Naive thymus-derived CD4-positive, alpha-beta T cell (primary cell): ENCODE data around the gene GPR107. TPM values are rescaled to one million over a fixed set of nuclear protein-coding genes. Genes with fewer than 3 reads are reported as not detected.
A peak's percentile ranks its signal among the peaks of the same experiment; 100 is the strongest.
"Not testable (repeated sequence)": the region's sequence is repeated elsewhere in the genome, so short reads cannot be mapped to it uniquely, and the experiment has no call there.

Experiments
- ATAC-seq: fragments of 150-1000 bp; cut with Tn5 transposase; 2 replicates; pipeline ENCODE4 v1.10.0; 2021; ENCODE audit warnings: mild to moderate bottlenecking, moderate library complexity
- CTCF ChIA-PET: fragments of 350-600 bp; sonication (Branson Sonifier 250); formaldehyde crosslinking; loops from one replicate; lab custom pipeline; 2021; ENCODE audit warnings: antibody characterized with exemption; lab: Charles Lee
- POLR2A ChIA-PET: fragments of 350-600 bp; sonication (Branson Sonifier 250); formaldehyde crosslinking; loops from one replicate; lab custom pipeline; 2021; ENCODE audit warnings: antibody characterized with exemption, inconsistent platforms; lab: Charles Lee
- DNase-seq, 9 donors: peaks; one replicate each; pipeline versions ENCODE4 v3.0.0 to v3.0.0-alpha.2; 2020 to 2022; ENCODE audit warnings: mixed read lengths in 1 of 9
- H3K27ac ChIP-seq: one replicate; pipeline ENCODE4 v1.7.0; 2013; ENCODE audit warnings: mild to moderate bottlenecking, low read depth, low read length, moderate library complexity
- H3K27me3 ChIP-seq, 2 donors: one replicate each; pipeline ENCODE4 v1.7.0; 2013; ENCODE audit warnings: low read length in 2 of 2, mild to moderate bottlenecking in 2 of 2, moderate library complexity in 2 of 2; ENCODE audit not compliant: control insufficient read depth in 2 of 2, insufficient read depth in 2 of 2
- H3K36me3 ChIP-seq, 3 experiments: 1 replicate in 2 of 3; 2 replicates in 1 of 3; pipeline ENCODE4 v1.7.0; 2013; ENCODE audit warnings: low read length in 3 of 3, mild to moderate bottlenecking in 3 of 3, moderate library complexity in 1 of 3; ENCODE audit not compliant: insufficient read depth in 3 of 3, control insufficient read depth in 2 of 3
- H3K4me1 ChIP-seq, 2 donors: one replicate each; pipeline ENCODE4 v1.7.0; 2013; ENCODE audit warnings: low read length in 2 of 2, mild to moderate bottlenecking in 2 of 2, moderate library complexity in 1 of 2; ENCODE audit not compliant: control insufficient read depth in 2 of 2, insufficient read depth in 2 of 2
- H3K4me3 ChIP-seq: 2 replicates; pipeline ENCODE4 v1.7.0; 2013; ENCODE audit warnings: mild to moderate bottlenecking, low read length
- H3K9me3 ChIP-seq, 3 experiments: 1 replicate in 2 of 3; 2 replicates in 1 of 3; pipeline ENCODE4 v1.7.0; 2013; ENCODE audit warnings: low read length in 3 of 3; ENCODE audit not compliant: control insufficient read depth in 2 of 3
- H3K27ac Mint-ChIP-seq, 9 donors: one replicate each; pipeline ENCODE4 v1.8.0; 2020 to 2022; ENCODE audit warnings: mixed read lengths in 9 of 9, mild to moderate bottlenecking in 8 of 9, moderate library complexity in 5 of 9, inconsistent platforms in 2 of 9
- H3K27me3 Mint-ChIP-seq, 5 donors: one replicate each; pipeline ENCODE4 v1.8.0; 2021 to 2022; ENCODE audit warnings: mixed read lengths in 5 of 5, mild to moderate bottlenecking in 1 of 5
- H3K36me3 Mint-ChIP-seq, 5 donors: one replicate each; pipeline ENCODE4 v1.8.0; 2020 to 2022; ENCODE audit warnings: mixed read lengths in 5 of 5, mild to moderate bottlenecking in 3 of 5, inconsistent platforms in 1 of 5
- H3K4me1 Mint-ChIP-seq, 7 donors: one replicate each; pipeline ENCODE4 v1.8.0; 2020 to 2022; ENCODE audit warnings: mixed read lengths in 7 of 7, mild to moderate bottlenecking in 3 of 7, inconsistent platforms in 1 of 7
- H3K4me3 Mint-ChIP-seq, 10 donors: one replicate each; pipeline ENCODE4 v1.8.0; 2020 to 2022; ENCODE audit warnings: mild to moderate bottlenecking in 10 of 10, mixed read lengths in 10 of 10, moderate library complexity in 6 of 10, inconsistent platforms in 2 of 10
- H3K9me3 Mint-ChIP-seq, 11 donors: one replicate each; pipeline ENCODE4 v1.8.0; 2020 to 2022; ENCODE audit warnings: mixed read lengths in 11 of 11, mild to moderate bottlenecking in 4 of 11, inconsistent platforms in 1 of 11, moderate library complexity in 1 of 11
- intact Hi-C, 2 donors: fragments of 100-400 bp; cut with micrococcal nuclease; formaldehyde crosslinking; loops; one replicate each; pipeline ENCODE4 v1.15.1; 2023
- polyA plus RNA-seq, 2 donors: library from polyadenylated mRNA; unstranded; fragments of 300-500 nt; fragmentation: Illumina TruSeq; gene quantifications; one replicate each; pipeline ENCODE4 v1.2.3, GENCODE V29; 2021
- total RNA-seq, 6 experiments: library from RNA in 5 of 6; stranded (reverse) in 5 of 6; gene quantifications; 1 replicate in 5 of 6; 2 replicates in 1 of 6; pipeline ENCODE4 v1.2.3 and lab custom pipeline; 2021 to 2026

GPR107 gene
- total and polyA plus RNA-seq, 7 experiments from 2014 or later = 2.8 to 24.0 (median 21.9) TPM

- H3K27ac Mint-ChIP-seq = peak overlapping the region; percentile 78 to 96 (median 86)
- peaks cover 4 to 36% (median 15%) of the 10 kb centered on the region in 5 donors for H3K36me3 Mint-ChIP-seq
- ChIA-PET POLR2A (interaction anchor here (0.6 to 1.5 kb wide), 2 partner anchors 13 to 18 kb away, joined by 3 to 8 read pairs; no protein-coding TSS in a partner anchor), CTCF (interaction anchor here (0.6 to 1.0 kb wide), 5 partner anchors 24 to 213 kb away, joined by 3 to 4 read pairs (median 3); no protein-coding TSS in a partner anchor)
- Histone ChIP-seq H3K9me3 (no peaks in the 10 kb centered on the region), H3K27ac (peak overlapping the region; percentile 76), H3K4me1 (peaks cover 33 to 49% of the 10 kb centered on the region in 2 donors), H3K36me3 (no peaks in the 10 kb centered on the region), H3K27me3 (no peaks in the 10 kb centered on the region), H3K4me3 (no peak overlapping the region)
- H3K4me1 Mint-ChIP-seq = peaks cover 55 to 93% (median 72%) of the 10 kb centered on the region in 7 donors
- H3K4me3 Mint-ChIP-seq = peak overlapping the region; percentile 15 to 76 (median 42)
- peak in 3 of 9 donors; percentile 28 to 85 (median 59) for DNase-seq
- intact Hi-C loops = loop anchor here in 1 of 2 donors (1.0 kb wide), 1 partner anchor 10 kb away; no protein-coding TSS in a partner anchor
- ATAC-seq = peak; percentile 83
- H3K27me3 Mint-ChIP-seq = no peaks in the 10 kb centered on the region
- peaks cover 0 to 3% (median 0%) of the 10 kb centered on the region in 11 donors for H3K9me3 Mint-ChIP-seq
Measured at GRCh38 chr9:130010151-130010988, 43.3 kb upstream of the GPR107 start.

- Mint-ChIP-seq H3K9me3 (peaks cover 0 to 8% (median 2%) of the 10 kb centered on the region in 11 donors), H3K27ac (peak overlapping the region in 8 of 9 donors; percentile 13 to 92 (median 68)), H3K4me3 (peak overlapping the region in 2 of 10 donors; percentile 4 to 36), H3K36me3 (peaks cover 4 to 46% (median 24%) of the 10 kb centered on the region in 5 donors), H3K27me3 (no peaks in the 10 kb centered on the region), H3K4me1 (peaks cover 38 to 83% (median 70%) of the 10 kb centered on the region in 7 donors)
- Histone ChIP-seq H3K36me3 (peaks cover 0 to 10% (median 0%) of the 10 kb centered on the region in 3 experiments), H3K4me1 (peaks cover 26 to 29% of the 10 kb centered on the region in 2 donors), H3K27ac (no peak overlapping the region), H3K27me3 (no peaks in the 10 kb centered on the region), H3K9me3 (peaks cover 0 to 7% (median 0%) of the 10 kb centered on the region in 3 experiments), H3K4me3 (no peak overlapping the region)
- intact Hi-C loops = loop anchor here in 1 of 2 donors (2.0 kb wide), 2 partner anchors 15 to 19 kb away; no protein-coding TSS in a partner anchor
- DNase-seq = no peak
- ChIA-PET POLR2A (interaction anchor here (0.7 to 1.2 kb wide), 3 partner anchors 8 to 27 kb away, joined by 3 read pairs; no protein-coding TSS in a partner anchor), CTCF (no interaction called here)
- no peak for ATAC-seq
Measured at GRCh38 chr9:130013326-130013725, 40.4 kb upstream of the GPR107 start.

GRCh38 chr9:130015353-130016019, 38.2 kb upstream of the GPR107 start:
- peaks cover 4 to 46% (median 24%) of the 10 kb centered on the region in 5 donors for H3K36me3 Mint-ChIP-seq
- POLR2A ChIA-PET = no interaction called here
- CTCF ChIA-PET = no interaction called here

GRCh38 chr9:130017076-130017475, 36.6 kb upstream of the GPR107 start:
- ChIA-PET POLR2A (interaction anchor here (0.9 to 1.3 kb wide), 2 partner anchors 53 to 55 kb away, joined by 3 to 5 read pairs; no protein-coding TSS in a partner anchor), CTCF (interaction anchor here (0.7 kb wide), 1 partner anchor 72 kb away, joined by 3 read pairs; no protein-coding TSS in a partner anchor)
- peak overlapping the region; percentile 55 to 89 (median 78) for H3K27ac Mint-ChIP-seq
- Histone ChIP-seq H3K27me3 (no peaks in the 10 kb centered on the region), H3K4me3 (no peak overlapping the region), H3K9me3 (peaks cover 0 to 7% (median 0%) of the 10 kb centered on the region in 3 experiments), H3K4me1 (peaks cover 13 to 36% of the 10 kb centered on the region in 2 donors), H3K27ac (no peak overlapping the region), H3K36me3 (peaks cover 0 to 10% (median 0%) of the 10 kb centered on the region in 3 experiments)
- no peaks in the 10 kb centered on the region for H3K27me3 Mint-ChIP-seq
- H3K4me3 Mint-ChIP-seq = peak overlapping the region in 4 of 10 donors; percentile 1 to 31 (median 16)
- ATAC-seq (no peak), DNase-seq (no peak)
- H3K9me3 Mint-ChIP-seq = peaks cover 0 to 8% (median 2%) of the 10 kb centered on the region in 11 donors
- H3K36me3 Mint-ChIP-seq = peaks cover 0 to 36% (median 23%) of the 10 kb centered on the region in 5 donors
- intact Hi-C loops = no loop called here
- peaks cover 16 to 78% (median 65%) of the 10 kb centered on the region in 7 donors for H3K4me1 Mint-ChIP-seq

More at GRCh38 chr9:130015353-130016019, 38.2 kb upstream of the GPR107 start:
- Histone ChIP-seq H3K36me3 (peaks cover 0 to 10% (median 0%) of the 10 kb centered on the region in 3 experiments), H3K4me1 (peaks cover 12 to 26% of the 10 kb centered on the region in 2 donors), H3K27ac (no peak overlapping the region), H3K27me3 (no peaks in the 10 kb centered on the region), H3K4me3 (no peak overlapping the region), H3K9me3 (peaks cover 0 to 7% (median 0%) of the 10 kb centered on the region in 3 experiments)
- Mint-ChIP-seq H3K4me3 (no peak overlapping the region), H3K27ac (peak overlapping the region in 4 of 9 donors; percentile 20 to 86 (median 42)), H3K4me1 (peaks cover 24 to 77% (median 66%) of the 10 kb centered on the region in 7 donors), H3K27me3 (no peaks in the 10 kb centered on the region), H3K9me3 (peaks cover 0 to 8% (median 2%) of the 10 kb centered on the region in 11 donors)
- intact Hi-C loops = no loop called here
- DNase-seq (no peak), ATAC-seq (no peak)

GRCh38 chr9:130017510-130017909, 36.2 kb upstream of the GPR107 start:
- intact Hi-C loops, DNase-seq, H3K9me3 ChIP-seq, H3K9me3 Mint-ChIP-seq, H3K4me3 ChIP-seq, H3K27ac ChIP-seq, H3K27me3 Mint-ChIP-seq, H3K27me3 ChIP-seq, ATAC-seq, H3K36me3 ChIP-seq: not testable (repeated sequence)
- Mint-ChIP-seq H3K27ac (peak overlapping the region in 8 of 9 donors; percentile 55 to 86 (median 72)), H3K4me1 (peaks cover 18 to 77% (median 65%) of the 10 kb centered on the region in 7 donors), H3K4me3 (peak overlapping the region in 1 of 10 donors; percentile 13), H3K36me3 (peaks cover 0 to 36% (median 21%) of the 10 kb centered on the region in 5 donors)
- ChIA-PET POLR2A (interaction anchor here (1.3 kb wide), 1 partner anchor 54 kb away, joined by 5 read pairs; no protein-coding TSS in a partner anchor), CTCF (interaction anchor here (0.6 to 0.7 kb wide), 2 partner anchors 44 to 73 kb away, joined by 3 read pairs; no protein-coding TSS in a partner anchor)
- peaks cover 12 to 37% of the 10 kb centered on the region in 2 donors for H3K4me1 ChIP-seq
